ENCODE results near the gene GATD1. TPM values are rescaled to one million over a fixed set of nuclear protein-coding genes. Genes with fewer than 3 reads are reported as not detected.

GATD1 gene
- total and polyA plus RNA-seq, 9 of the 15 experiments (the other 6 are each of a cell fraction or from before 2014, with no cell fraction given), result 2.8 to 144 (median 36.9) TPM

- TF ChIP-seq NFRKB (IDR thresholded peaks at IDR 0.05; ENCODE audit: low read depth) (0 out of 2 replicates have a peak, but pooled peaks have one; percentile 21), SP1 (CRISPR knock-in tag; IDR thresholded peaks at IDR 0.05) (no peak), CBX3 (IDR thresholded peaks at IDR 0.05; ENCODE audit: borderline replicate concordance in 1 of 2, low read length in 2 of 2) (no peak; a peak in 1 of 3 replicates), KLF1 (tag; IDR thresholded peaks at IDR 0.05) (no peak), MGA (IDR thresholded peaks at IDR 0.05) (no peak), ZNF41 (CRISPR knock-in tag; conservative IDR thresholded peaks at IDR 0.05) (no peak), FOXA1 (IDR thresholded peaks at IDR 0.05; ENCODE audit: borderline replicate concordance) (no peak), HDAC1 (IDR thresholded peaks at IDR 0.05) (no peak), SUPT5H (IDR thresholded peaks at IDR 0.05) (no peak)
- TF ChIP-seq, protein P1, sequence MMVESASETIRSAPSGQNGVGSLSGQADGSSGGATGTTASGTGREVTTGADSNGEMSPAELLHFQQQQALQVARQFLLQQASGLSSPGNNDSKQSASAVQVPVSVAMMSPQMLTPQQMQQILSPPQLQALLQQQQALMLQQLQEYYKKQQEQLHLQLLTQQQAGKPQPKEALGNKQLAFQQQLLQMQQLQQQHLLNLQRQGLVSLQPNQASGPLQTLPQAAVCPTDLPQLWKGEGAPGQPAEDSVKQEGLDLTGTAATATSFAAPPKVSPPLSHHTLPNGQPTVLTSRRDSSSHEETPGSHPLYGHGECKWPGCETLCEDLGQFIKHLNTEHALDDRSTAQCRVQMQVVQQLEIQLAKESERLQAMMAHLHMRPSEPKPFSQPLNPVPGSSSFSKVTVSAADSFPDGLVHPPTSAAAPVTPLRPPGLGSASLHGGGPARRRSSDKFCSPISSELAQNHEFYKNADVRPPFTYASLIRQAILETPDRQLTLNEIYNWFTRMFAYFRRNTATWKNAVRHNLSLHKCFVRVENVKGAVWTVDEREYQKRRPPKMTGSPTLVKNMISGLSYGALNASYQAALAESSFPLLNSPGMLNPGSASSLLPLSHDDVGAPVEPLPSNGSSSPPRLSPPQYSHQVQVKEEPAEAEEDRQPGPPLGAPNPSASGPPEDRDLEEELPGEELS (CRISPR knock-in tag; IDR thresholded peaks at IDR 0.05; ENCODE audit: borderline replicate concordance), result no peak
- TF ChIP-seq, protein P2, sequence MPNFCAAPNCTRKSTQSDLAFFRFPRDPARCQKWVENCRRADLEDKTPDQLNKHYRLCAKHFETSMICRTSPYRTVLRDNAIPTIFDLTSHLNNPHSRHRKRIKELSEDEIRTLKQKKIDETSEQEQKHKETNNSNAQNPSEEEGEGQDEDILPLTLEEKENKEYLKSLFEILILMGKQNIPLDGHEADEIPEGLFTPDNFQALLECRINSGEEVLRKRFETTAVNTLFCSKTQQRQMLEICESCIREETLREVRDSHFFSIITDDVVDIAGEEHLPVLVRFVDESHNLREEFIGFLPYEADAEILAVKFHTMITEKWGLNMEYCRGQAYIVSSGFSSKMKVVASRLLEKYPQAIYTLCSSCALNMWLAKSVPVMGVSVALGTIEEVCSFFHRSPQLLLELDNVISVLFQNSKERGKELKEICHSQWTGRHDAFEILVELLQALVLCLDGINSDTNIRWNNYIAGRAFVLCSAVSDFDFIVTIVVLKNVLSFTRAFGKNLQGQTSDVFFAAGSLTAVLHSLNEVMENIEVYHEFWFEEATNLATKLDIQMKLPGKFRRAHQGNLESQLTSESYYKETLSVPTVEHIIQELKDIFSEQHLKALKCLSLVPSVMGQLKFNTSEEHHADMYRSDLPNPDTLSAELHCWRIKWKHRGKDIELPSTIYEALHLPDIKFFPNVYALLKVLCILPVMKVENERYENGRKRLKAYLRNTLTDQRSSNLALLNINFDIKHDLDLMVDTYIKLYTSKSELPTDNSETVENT (CRISPR knock-in tag; IDR thresholded peaks at IDR 0.05), result no peak; the same call in 1 of the 2 replicates
These were observed 31.4 kb upstream of the GATD1 start (continued) for GRCh38 chr11:808427-809286.

Measured in K562 (cell line).